ENCODE measurements around the gene STRADB. TPM values are rescaled to one million over a fixed set of nuclear protein-coding genes. Genes with fewer than 3 reads are reported as not detected.
A peak's percentile ranks its signal among the peaks of the same experiment; 100 is the strongest.

Gene STRADB
- total RNA-seq, 5 donors from 2014 or later (not counting 1 experiment from before 2014, with no cell fraction given) = 10.2 to 24.2 (median 18.0) TPM

GRCh38 chr2:201406077-201406662 is 45.4 kb upstream of the STRADB start:
- no peak for DNase-seq
- H3K27me3 Mint-ChIP-seq = no peaks in the 10 kb centered on the region
- no peaks in the 10 kb centered on the region for H3K9me3 Mint-ChIP-seq
- ChIA-PET CTCF (no interaction called here), POLR2A (interaction anchor here in 1 of 2 donors (0.6 kb wide), 1 partner anchor 173 kb away, joined by 4 read pairs; no protein-coding TSS in a partner anchor)
- H3K4me1 ChIP-seq (ENCODE audit: control insufficient read depth in 1 of 2, extremely low read depth in 1 of 2, insufficient read depth in 2 of 2, low read length in 2 of 2) = peaks cover 3 to 5% of the 10 kb centered on the region in 2 experiments
- peak in 1 of 4 experiments; percentile 33 for ATAC-seq (replicated peaks in 1 of 4)
- H3K4me3 Mint-ChIP-seq = peak overlapping the region in 1 of 3 donors; percentile 24
- peak overlapping the region; percentile 11 to 31 for H3K27ac Mint-ChIP-seq
- no peak overlapping the region for H3K4me3 ChIP-seq (ENCODE audit: control insufficient read depth in 1 of 2, extremely low read depth in 1 of 2, low read length in 1 of 2)
- H3K36me3 ChIP-seq (ENCODE audit: control insufficient read depth in 2 of 2, extremely low read depth in 1 of 2, insufficient read depth in 1 of 2, low read length in 1 of 2) = peaks cover 0 to 17% of the 10 kb centered on the region in 2 donors
- H3K27me3 ChIP-seq (replicated peaks in 1 of 2; ENCODE audit: control insufficient read depth in 2 of 2, extremely low read depth in 1 of 2, insufficient read depth in 2 of 2, low read length in 1 of 2) = no peaks in the 10 kb centered on the region
- peaks cover 49 to 67% (median 59%) of the 10 kb centered on the region in 3 donors for H3K4me1 Mint-ChIP-seq
- H3K9me3 ChIP-seq = no peaks in the 10 kb centered on the region
- H3K27ac ChIP-seq (ENCODE audit: low read length) = no peak overlapping the region
- WGBS (ENCODE audit: insufficient coverage) = no CpG with 5 or more reads among the region's 3 CpGs
- peaks cover 36% of the 10 kb centered on the region for H3K36me3 Mint-ChIP-seq

- ChIA-PET CTCF (interaction anchor here in 1 of 2 donors (0.9 kb wide), 1 partner anchor 37 kb away, joined by 3 read pairs; no protein-coding TSS in a partner anchor), POLR2A (no interaction called here)
- H3K36me3 ChIP-seq (ENCODE audit: control insufficient read depth in 2 of 2, extremely low read depth in 1 of 2, insufficient read depth in 1 of 2, low read length in 1 of 2) = peaks cover 0 to 14% of the 10 kb centered on the region in 2 donors
- Mint-ChIP-seq H3K4me3 (no peak overlapping the region), H3K27ac (peak overlapping the region in 1 of 2 donors; percentile 47), H3K9me3 (no peaks in the 10 kb centered on the region), H3K4me1 (peaks cover 54 to 64% (median 60%) of the 10 kb centered on the region in 3 donors), H3K27me3 (no peaks in the 10 kb centered on the region), H3K36me3 (peaks cover 47% of the 10 kb centered on the region)
- no peak overlapping the region for H3K4me3 ChIP-seq (ENCODE audit: control insufficient read depth in 1 of 2, extremely low read depth in 1 of 2, low read length in 1 of 2)
- peaks cover 3 to 5% of the 10 kb centered on the region in 2 experiments for H3K4me1 ChIP-seq (ENCODE audit: control insufficient read depth in 1 of 2, extremely low read depth in 1 of 2, insufficient read depth in 2 of 2, low read length in 2 of 2)
- DNase-seq = no peak
- ATAC-seq (replicated peaks in 1 of 4) = no peak
- H3K27me3 ChIP-seq (replicated peaks in 1 of 2; ENCODE audit: control insufficient read depth in 2 of 2, extremely low read depth in 1 of 2, insufficient read depth in 2 of 2, low read length in 1 of 2) = no peaks in the 10 kb centered on the region
- no CpG with 5 or more reads among the region's 2 CpGs for WGBS (ENCODE audit: insufficient coverage)
- H3K9me3 ChIP-seq = no peaks in the 10 kb centered on the region
- no peak overlapping the region for H3K27ac ChIP-seq (ENCODE audit: low read length)
Measured at GRCh38 chr2:201407265-201407664, 44.3 kb upstream of the STRADB start.

- H3K4me1 ChIP-seq (ENCODE audit: control insufficient read depth in 1 of 2, extremely low read depth in 1 of 2, insufficient read depth in 2 of 2, low read length in 2 of 2) = peaks cover 11 to 14% of the 10 kb centered on the region in 2 experiments
- no peaks in the 10 kb centered on the region for H3K27me3 Mint-ChIP-seq
- H3K9me3 ChIP-seq = no peaks in the 10 kb centered on the region
- H3K36me3 Mint-ChIP-seq = peaks cover 42% of the 10 kb centered on the region
- no peak overlapping the region for H3K4me3 Mint-ChIP-seq
- DNase-seq = no peak
- H3K36me3 ChIP-seq (ENCODE audit: control insufficient read depth in 2 of 2, extremely low read depth in 1 of 2, insufficient read depth in 1 of 2, low read length in 1 of 2) = peaks cover 0 to 10% of the 10 kb centered on the region in 2 donors
- CTCF ChIA-PET = interaction anchor here in 1 of 2 donors (0.6 kb wide), 1 partner anchor 42 kb away, joined by 3 read pairs; the partner anchor contains the start of gene TRAK2
- H3K4me3 ChIP-seq (ENCODE audit: control insufficient read depth in 1 of 2, extremely low read depth in 1 of 2, low read length in 1 of 2) = no peak overlapping the region
- POLR2A ChIA-PET = no interaction called here
- no peaks in the 10 kb centered on the region for H3K27me3 ChIP-seq (replicated peaks in 1 of 2; ENCODE audit: control insufficient read depth in 2 of 2, extremely low read depth in 1 of 2, insufficient read depth in 2 of 2, low read length in 1 of 2)
- ATAC-seq (replicated peaks in 1 of 4) = no peak
- H3K4me1 Mint-ChIP-seq = peaks cover 46 to 64% (median 51%) of the 10 kb centered on the region in 3 donors
- no CpG with 5 or more reads among the region's 3 CpGs for WGBS (ENCODE audit: insufficient coverage)
- no peaks in the 10 kb centered on the region for H3K9me3 Mint-ChIP-seq
- H3K27ac ChIP-seq (ENCODE audit: low read length) = no peak overlapping the region
- no peak overlapping the region for H3K27ac Mint-ChIP-seq
Measured at GRCh38 chr2:201408931-201409330, 42.6 kb upstream of the STRADB start.

GRCh38 chr2:201411421-201411820 is 40.1 kb upstream of the STRADB start:
- Mint-ChIP-seq H3K36me3 (peaks cover 32% of the 10 kb centered on the region), H3K4me3 (no peak overlapping the region), H3K4me1 (peaks cover 25 to 43% (median 28%) of the 10 kb centered on the region in 3 donors), H3K27ac (peak overlapping the region; percentile 17 to 70), H3K9me3 (no peaks in the 10 kb centered on the region), H3K27me3 (no peaks in the 10 kb centered on the region)
- Histone ChIP-seq H3K9me3 (no peaks in the 10 kb centered on the region), H3K27ac (ENCODE audit: low read length) (no peak overlapping the region), H3K27me3 (replicated peaks in 1 of 2; ENCODE audit: control insufficient read depth in 2 of 2, extremely low read depth in 1 of 2, insufficient read depth in 2 of 2, low read length in 1 of 2) (no peaks in the 10 kb centered on the region), H3K4me3 (ENCODE audit: control insufficient read depth in 1 of 2, extremely low read depth in 1 of 2, low read length in 1 of 2) (no peak overlapping the region), H3K36me3 (ENCODE audit: control insufficient read depth in 2 of 2, extremely low read depth in 1 of 2, insufficient read depth in 1 of 2, low read length in 1 of 2) (peaks cover 0 to 3% of the 10 kb centered on the region in 2 donors), H3K4me1 (ENCODE audit: control insufficient read depth in 1 of 2, extremely low read depth in 1 of 2, insufficient read depth in 2 of 2, low read length in 2 of 2) (peaks cover 12 to 30% of the 10 kb centered on the region in 2 experiments)
- DNase-seq (no peak), ATAC-seq (replicated peaks in 1 of 4) (no peak)
- POLR2A ChIA-PET = no interaction called here
- CTCF ChIA-PET = no interaction called here

GRCh38 chr2:201413143-201413542 is 38.4 kb upstream of the STRADB start:
- Mint-ChIP-seq H3K4me1 (peaks cover 20 to 30% (median 24%) of the 10 kb centered on the region in 3 donors), H3K9me3 (no peaks in the 10 kb centered on the region), H3K27me3 (no peaks in the 10 kb centered on the region), H3K4me3 (no peak overlapping the region), H3K27ac (no peak overlapping the region), H3K36me3 (peaks cover 28% of the 10 kb centered on the region)
- peaks cover 12 to 26% of the 10 kb centered on the region in 2 experiments for H3K4me1 ChIP-seq (ENCODE audit: control insufficient read depth in 1 of 2, extremely low read depth in 1 of 2, insufficient read depth in 2 of 2, low read length in 2 of 2)
- H3K27ac ChIP-seq (ENCODE audit: low read length) = peak overlapping the region; percentile 65
- ATAC-seq (replicated peaks in 1 of 4) = no peak
- no peaks in the 10 kb centered on the region for H3K27me3 ChIP-seq (replicated peaks in 1 of 2; ENCODE audit: control insufficient read depth in 2 of 2, extremely low read depth in 1 of 2, insufficient read depth in 2 of 2, low read length in 1 of 2)
- no CpG with 5 or more reads among the region's 2 CpGs for WGBS (ENCODE audit: insufficient coverage)
- CTCF ChIA-PET = interaction anchor here in 1 of 2 donors (0.6 to 0.9 kb wide), 3 partner anchors 34 to 40 kb away, joined by 3 read pairs; partner anchors contain the start of genes STRADB and TRAK2
- H3K4me3 ChIP-seq (ENCODE audit: control insufficient read depth in 1 of 2, extremely low read depth in 1 of 2, low read length in 1 of 2) = no peak overlapping the region
- no peaks in the 10 kb centered on the region for H3K9me3 ChIP-seq
- POLR2A ChIA-PET = interaction anchor here (0.6 kb wide), 3 partner anchors 27 to 212 kb away, joined by 3 to 8 read pairs (median 3); partner anchors contain the start of genes STRADB (in 1 of the 2) and TRAK2 (in 1 of the 2)
- H3K36me3 ChIP-seq (ENCODE audit: control insufficient read depth in 2 of 2, extremely low read depth in 1 of 2, insufficient read depth in 1 of 2, low read length in 1 of 2) = peaks cover 0 to 5% of the 10 kb centered on the region in 2 donors
- DNase-seq = no peak

- peaks cover 28% of the 10 kb centered on the region for H3K36me3 Mint-ChIP-seq
- ATAC-seq (replicated peaks in 1 of 4) = peak in 1 of 4 experiments; percentile 28
Measured at GRCh38 chr2:201413552-201413951, 38.0 kb upstream of the STRADB start.

More at GRCh38 chr2:201413552-201413951, 38.0 kb upstream of the STRADB start:
- DNase-seq = no peak
- 46% methylated on average over 2 of the region's 4 CpGs for WGBS (ENCODE audit: insufficient coverage)
- Mint-ChIP-seq H3K27ac (no peak overlapping the region), H3K4me1 (peaks cover 22 to 33% (median 24%) of the 10 kb centered on the region in 3 donors), H3K4me3 (no peak overlapping the region), H3K27me3 (no peaks in the 10 kb centered on the region), H3K9me3 (no peaks in the 10 kb centered on the region)
- POLR2A ChIA-PET = interaction anchor here (0.6 kb wide), 3 partner anchors 26 to 212 kb away, joined by 3 to 8 read pairs (median 3); partner anchors contain the start of genes STRADB (in 1 of the 2) and TRAK2 (in 1 of the 2)
- peaks cover 0 to 5% of the 10 kb centered on the region in 2 donors for H3K36me3 ChIP-seq (ENCODE audit: control insufficient read depth in 2 of 2, extremely low read depth in 1 of 2, insufficient read depth in 1 of 2, low read length in 1 of 2)
- CTCF ChIA-PET = interaction anchor here in 1 of 2 donors (0.9 to 1.6 kb wide), 3 partner anchors 33 to 181 kb away, joined by 3 to 5 read pairs (median 4); partner anchors contain the start of genes STRADB and TRAK2
- peaks cover 12 to 26% of the 10 kb centered on the region in 2 experiments for H3K4me1 ChIP-seq (ENCODE audit: control insufficient read depth in 1 of 2, extremely low read depth in 1 of 2, insufficient read depth in 2 of 2, low read length in 2 of 2)
- no peaks in the 10 kb centered on the region for H3K9me3 ChIP-seq
- H3K27me3 ChIP-seq (replicated peaks in 1 of 2; ENCODE audit: control insufficient read depth in 2 of 2, extremely low read depth in 1 of 2, insufficient read depth in 2 of 2, low read length in 1 of 2) = no peaks in the 10 kb centered on the region
- H3K4me3 ChIP-seq (ENCODE audit: control insufficient read depth in 1 of 2, extremely low read depth in 1 of 2, low read length in 1 of 2) = peak overlapping the region in 1 of 2 donors; percentile 2
- peak overlapping the region; percentile 65 for H3K27ac ChIP-seq (ENCODE audit: low read length)
